Thyroid gland (tissue), 4 donors: ENCODE data around the gene PTGDS. TPM values are rescaled to one million over a fixed set of nuclear protein-coding genes. Genes with fewer than 3 reads are reported as not detected.

Experiments used
- DNase-seq, 2 donors: peaks; one replicate each; pipeline ENCODE4 v3.0.0-alpha.2; 2019
- H3K27ac ChIP-seq, 3 donors: fragments of 200-600 bp; sonication (generic); 1 replicate in 2 of 3; 2 replicates in 1 of 3; pipeline ENCODE4 v1.5.1; 2016 to 2019; ENCODE audit warnings: mild to moderate bottlenecking in 1 of 3, moderate library complexity in 1 of 3
- H3K27me3 ChIP-seq: fragments of 200-600 bp; sonication (generic); one replicate; pipeline ENCODE4 v1.5.1; 2019
- H3K36me3 ChIP-seq, 2 donors: fragments of 200-600 bp; sonication (generic); one replicate each; pipeline ENCODE4 v1.5.1; 2016 to 2019
- H3K4me1 ChIP-seq, 2 donors: fragments of 200-600 bp; sonication (generic); one replicate each; pipeline ENCODE4 v1.5.1; 2017 to 2019
- H3K4me3 ChIP-seq, 3 donors: fragments of 200-600 bp; sonication (generic); replicated peaks in 1 of 3; 1 replicate in 2 of 3; 2 replicates in 1 of 3; pipeline ENCODE4 v1.5.1; 2016; ENCODE audit warnings: mild to moderate bottlenecking in 1 of 3
- H3K9me3 ChIP-seq: fragments of 200-600 bp; sonication (generic); one replicate; pipeline ENCODE4 v1.5.1; 2017
- CTCF ChIP-seq, 6 experiments: fragments of 200-600 bp in 3 of 6; fragments of 450-650 bp in 3 of 6; sonication (generic) in 3 of 6; IDR thresholded peaks; one replicate each; pipeline ENCODE4 v1.5.1; 2016 to 2019; ENCODE audit warnings: antibody characterized with exemption in 6 of 6, mild to moderate bottlenecking in 2 of 6, inconsistent platforms in 1 of 6, moderate library complexity in 1 of 6
- POLR2A ChIP-seq, 2 donors: fragments of 450-650 bp; IDR thresholded peaks; one replicate each; pipeline ENCODE4 v1.6.1; 2017; ENCODE audit warnings: antibody characterized with exemption in 2 of 2, mild to moderate bottlenecking in 2 of 2, moderate library complexity in 1 of 2
- WGBS, 2 donors: methylation state at CpG; one replicate each; pipeline ENCODE4 v1.1.5; 2017; 5-methylcytosine and 5-hydroxymethylcytosine counted together
- intact Hi-C: fragments of 100-400 bp; cut with DNase I; formaldehyde crosslinking; loops from one replicate; pipeline ENCODE4 v1.15.1; 2023
- total RNA-seq, 4 donors: library from RNA; depleted of rRNA; stranded (reverse); fragments of >200 nt; gene quantifications; one replicate each; pipeline ENCODE4 v1.2.3, GENCODE V29; 2016

The PTGDS gene
- total RNA-seq, 4 donors from 2014 or later = 5.0 to 39.5 (median 33.9) TPM

GRCh38 chr9:137009938-137010732 is 32.8 kb downstream of the PTGDS start:
- Histone ChIP-seq H3K9me3 (no peaks in the 10 kb centered on the region), H3K4me3 (no peak overlapping the region), H3K27ac (no peak overlapping the region), H3K4me1 (peaks cover 30 to 36% of the 10 kb centered on the region in 2 donors), H3K36me3 (peaks cover 9 to 23% of the 10 kb centered on the region in 2 donors), H3K27me3 (no peaks in the 10 kb centered on the region)
- DNase-seq = no peak
- WGBS, 2 donors = 91 to 96% methylated on average over 14 to 16 of the region's 49 CpGs
- intact Hi-C loops = no loop called here
- no peak for TF ChIP-seq POLR2A (IDR thresholded peaks at IDR 0.05)
- TF ChIP-seq CTCF (IDR thresholded peaks at IDR 0.05) = no peak

GRCh38 chr9:137011156-137011555 is 33.9 kb downstream of the PTGDS start:
- H3K9me3 ChIP-seq = no peaks in the 10 kb centered on the region
- DNase-seq = no peak
- no peak overlapping the region for H3K4me3 ChIP-seq
- 94 to 95% methylated on average over 15 to 20 of the region's 24 CpGs for WGBS, 2 donors
- no peaks in the 10 kb centered on the region for H3K27me3 ChIP-seq
- no peak overlapping the region for H3K27ac ChIP-seq
- intact Hi-C loops = no loop called here
- no peak for TF ChIP-seq CTCF (IDR thresholded peaks at IDR 0.05)
- no peak for TF ChIP-seq POLR2A (IDR thresholded peaks at IDR 0.05)
- H3K36me3 ChIP-seq = peaks cover 16 to 32% of the 10 kb centered on the region in 2 donors
- peaks cover 27 to 36% of the 10 kb centered on the region in 2 donors for H3K4me1 ChIP-seq

- H3K27me3 ChIP-seq = no peaks in the 10 kb centered on the region
- H3K27ac ChIP-seq = no peak overlapping the region
- no peak for DNase-seq
- 93 to 98% methylated on average over 16 to 20 of the region's 39 CpGs for WGBS, 2 donors
- H3K4me1 ChIP-seq = peaks cover 18 to 26% of the 10 kb centered on the region in 2 donors
- H3K4me3 ChIP-seq = no peak overlapping the region
- H3K36me3 ChIP-seq = peaks cover 19 to 41% of the 10 kb centered on the region in 2 donors
- no peaks in the 10 kb centered on the region for H3K9me3 ChIP-seq
- intact Hi-C loops = no loop called here
- no peak for TF ChIP-seq CTCF (IDR thresholded peaks at IDR 0.05)
- TF ChIP-seq POLR2A (IDR thresholded peaks at IDR 0.05) = no peak
These were observed 34.8 kb downstream of the PTGDS start for GRCh38 chr9:137011907-137012675.

- no peaks in the 10 kb centered on the region for H3K9me3 ChIP-seq
- no peak for TF ChIP-seq POLR2A (IDR thresholded peaks at IDR 0.05)
- TF ChIP-seq CTCF (IDR thresholded peaks at IDR 0.05) = no peak
- H3K36me3 ChIP-seq = peaks cover 26 to 48% of the 10 kb centered on the region in 2 donors
- H3K27me3 ChIP-seq = no peaks in the 10 kb centered on the region
- DNase-seq = no peak
- WGBS, 2 donors = 89 to 95% methylated on average over 38 to 44 of the region's 67 CpGs
- no peak overlapping the region for H3K27ac ChIP-seq
- H3K4me1 ChIP-seq = peaks cover 10 to 18% of the 10 kb centered on the region in 2 donors
- intact Hi-C loops = no loop called here
- no peak overlapping the region for H3K4me3 ChIP-seq
These were observed 35.6 kb downstream of the PTGDS start for GRCh38 chr9:137012694-137013570.
